ENCODE measurements around the gene MCM10.

DNA sequence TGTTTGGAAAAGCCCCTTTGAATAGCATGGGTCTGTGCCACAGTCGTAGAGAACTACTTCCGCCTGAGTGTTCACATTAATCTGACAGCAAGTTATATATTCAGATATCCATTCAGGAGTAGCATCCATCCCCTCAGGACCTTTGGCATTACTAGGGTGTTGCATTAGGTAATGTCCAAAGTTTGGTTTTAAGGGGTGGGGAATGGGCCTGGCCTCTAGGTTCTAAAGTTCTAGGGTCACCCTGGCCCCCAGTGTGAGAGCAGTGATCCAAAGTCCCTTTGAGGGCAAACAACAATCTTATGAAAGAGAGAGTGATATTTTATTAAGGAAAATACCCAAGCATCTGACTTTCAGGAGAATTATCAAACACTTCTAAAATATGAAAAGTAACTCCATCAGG is 12.3 kb downstream of the MCM10 start:
- no peak for TF ChIP-seq YY1 (IDR thresholded peaks at IDR 0.05; ENCODE audit: insufficient read depth, insufficient read length)
- no peak for TF ChIP-seq SUZ12 (IDR thresholded peaks at IDR 0.05; ENCODE audit: extremely low read depth, insufficient read depth, insufficient read length)
- TF ChIP-seq ZNF274 (IDR thresholded peaks at IDR 0.05; ENCODE audit: low read depth, low read length), result no peak
